Right lobe of liver (tissue), 6 donors: Measurements from ENCODE around the gene TMEM205. TPM values are rescaled to one million over a fixed set of nuclear protein-coding genes. Genes with fewer than 3 reads are reported as not detected.
A peak's percentile ranks its signal among the peaks of the same experiment; 100 is the strongest.

Experiments used
- ATAC-seq, 4 donors: fragments of 200-7000 bp; cut with Tn5 transposase; one replicate each; pipeline ENCODE4 v1.9.1; 2020; ENCODE audit warnings: mild to moderate bottlenecking in 4 of 4, moderate library complexity in 4 of 4
- DNase-seq, 3 donors: peaks; one replicate each; pipeline ENCODE4 v3.0.0-alpha.2; 2020
- H3K27ac ChIP-seq, 3 donors: fragments of 200-600 bp; one replicate each; pipeline ENCODE4 v1.8.0; 2022
- H3K27me3 ChIP-seq, 2 donors: fragments of 200-600 bp; one replicate each; pipeline ENCODE4 v1.8.0; 2022
- H3K36me3 ChIP-seq, 4 donors: fragments of 200-600 bp; sonication (generic) in 1 of 4; one replicate each; pipeline versions ENCODE4 v1.5.1 to v1.8.0; 2017 to 2022; ENCODE audit warnings: control low read depth in 1 of 4
- H3K4me1 ChIP-seq, 4 donors: fragments of 200-600 bp; sonication (generic) in 1 of 4; one replicate each; pipeline versions ENCODE4 v1.5.1 to v1.8.0; 2017 to 2022; ENCODE audit warnings: control low read depth in 1 of 4
- H3K4me3 ChIP-seq, 3 donors: fragments of 200-600 bp; one replicate each; pipeline ENCODE4 v1.8.0; 2022
- H3K9me3 ChIP-seq, 4 donors: fragments of 200-600 bp; sonication (generic) in 1 of 4; one replicate each; pipeline versions ENCODE4 v1.5.1 to v1.8.0; 2017 to 2022; ENCODE audit warnings: control low read depth in 1 of 4
- CTCF ChIP-seq, 4 donors: fragments of 200-600 bp in 3 of 4; fragments of 450-650 bp in 1 of 4; IDR thresholded peaks; one replicate each; pipeline versions ENCODE4 v1.5.1 to v1.8.0; 2016 to 2022; ENCODE audit warnings: antibody characterized with exemption in 4 of 4, mild to moderate bottlenecking in 2 of 4
- POLR2A ChIP-seq: fragments of 450-650 bp; IDR thresholded peaks from one replicate; pipeline ENCODE4 v1.6.1; 2017; ENCODE audit warnings: antibody characterized with exemption, mild to moderate bottlenecking
- WGBS: methylation state at CpG from one replicate; pipeline ENCODE4 v1.1.6; 2018; ENCODE audit warnings: low coverage, low lambda C conversion rate; ENCODE audit not compliant: insufficient coverage; ENCODE audit errors: missing lambda C conversion rate; 5-methylcytosine and 5-hydroxymethylcytosine counted together
- intact Hi-C, 2 donors: fragments of 100-400 bp; cut with DNase I; formaldehyde crosslinking; loops; one replicate each; pipeline versions ENCODE4 v1.11.2 to v1.14.1; 2022
- total RNA-seq, 6 experiments: library from RNA; depleted of rRNA in 2 of 6; stranded (reverse); fragments of >200 nt in 2 of 6; fragmentation: NEBNext Ultra II Directional in 3 of 6; extraction: Animal tissue kit (Norgen Biotek cat#: 25700) in 3 of 6; gene quantifications; one replicate each; pipeline versions ENCODE4 v1.1.0 to v1.2.4, GENCODE V29; 2016 to 2023
- donor health status: DM: no; HTN: yes; CAD: no.
- donor health status: DM: no; HTN: no; CAD: no.
- donor health status: DM: no; HTN: no; CAD: no.
- donor health status: DM: no; HTN: yes; CAD: no.
- donor health status: DM: no; HTN: yes; CAD: no.

TMEM205 gene
- total RNA-seq, 6 experiments from 2014 or later: 138 to 605 (median 165) TPM

DNA sequence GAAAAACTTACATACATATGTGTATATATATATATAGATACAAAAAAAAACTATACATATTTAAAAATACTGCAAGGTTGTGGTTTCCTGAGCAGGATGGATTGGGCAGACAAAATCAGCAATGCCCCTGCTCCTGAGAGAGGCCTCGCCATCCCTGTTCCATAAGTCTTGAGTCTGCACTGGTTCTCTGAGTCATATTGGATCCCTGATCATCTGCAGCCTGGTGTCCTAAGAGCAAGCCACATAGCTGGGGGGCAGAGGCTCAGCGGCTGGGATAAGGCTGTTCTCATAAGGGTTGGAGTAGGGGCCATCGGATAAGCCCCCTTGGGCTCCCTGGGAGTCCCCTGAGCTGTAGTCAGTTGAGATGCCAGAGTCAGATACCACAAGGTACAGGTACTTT, 31.7 kb upstream of the TMEM205 start:
- TF ChIP-seq CTCF (IDR thresholded peaks at IDR 0.05) (no peak), POLR2A (no peak)
- 88% methylated on average over 1 of the region's 3 CpGs for WGBS
- Histone ChIP-seq H3K9me3 (no peaks in the 10 kb centered on the region), H3K27ac (peak overlapping the region in 1 of 3 donors; percentile 9), H3K4me3 (no peak overlapping the region), H3K4me1 (peaks cover 0 to 34% (median 14%) of the 10 kb centered on the region in 4 donors), H3K27me3 (no peaks in the 10 kb centered on the region), H3K36me3 (no peaks in the 10 kb centered on the region)
- DNase-seq: no peak
- intact Hi-C loops: no loop called here
- ATAC-seq: no peak

DNA sequence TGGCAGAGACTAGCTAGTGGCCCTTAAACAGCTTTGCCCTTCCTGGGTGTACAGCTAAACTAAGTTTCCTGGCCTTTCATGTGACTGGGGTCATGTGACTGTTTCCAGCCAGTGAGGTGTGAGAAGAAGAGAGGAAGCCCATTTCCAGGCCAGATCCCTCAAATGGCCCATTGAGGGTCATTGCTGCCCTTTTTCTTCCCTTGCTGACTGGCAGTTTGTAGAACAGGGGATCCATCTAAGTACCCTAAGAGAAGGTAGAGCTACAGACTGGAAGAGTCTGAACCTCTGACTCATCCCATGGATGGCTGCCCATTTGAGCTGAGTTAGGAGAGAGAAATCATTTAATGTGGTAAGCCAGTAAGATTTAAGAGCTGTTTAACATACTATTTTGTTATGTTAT, 31.2 kb upstream of the TMEM205 start:
- no peaks in the 10 kb centered on the region for H3K36me3 ChIP-seq
- DNase-seq (peak in 1 of 3 donors; percentile 67), ATAC-seq (no peak)
- peaks cover 0 to 34% (median 14%) of the 10 kb centered on the region in 4 donors for H3K4me1 ChIP-seq
- no peak overlapping the region for H3K4me3 ChIP-seq
- no peaks in the 10 kb centered on the region for H3K27me3 ChIP-seq
- intact Hi-C loops: no loop called here
- TF ChIP-seq CTCF (IDR thresholded peaks at IDR 0.05): no peak
- no peak for TF ChIP-seq POLR2A
- no peaks in the 10 kb centered on the region for H3K9me3 ChIP-seq
- H3K27ac ChIP-seq: peak overlapping the region in 1 of 3 donors; percentile 9

GRCh38 chr19:11375143-11375948, 29.3 kb upstream of the TMEM205 start:
- ATAC-seq (peak; percentile 18 to 28 (median 21)), DNase-seq (peak; percentile 81 to 85 (median 84))
- H3K36me3 ChIP-seq: no peaks in the 10 kb centered on the region
- H3K27ac ChIP-seq: peak overlapping the region; percentile 68 to 93 (median 89)
- intact Hi-C loops: no loop called here
- WGBS: 0% methylated on average over 18 of the region's 27 CpGs
- TF ChIP-seq POLR2A (peak; percentile 95), CTCF (IDR thresholded peaks at IDR 0.05) (no peak)
- no peaks in the 10 kb centered on the region for H3K27me3 ChIP-seq
- peak overlapping the region; percentile 48 to 73 (median 64) for H3K4me3 ChIP-seq
- H3K9me3 ChIP-seq: no peaks in the 10 kb centered on the region
- peaks cover 0 to 26% (median 13%) of the 10 kb centered on the region in 4 donors for H3K4me1 ChIP-seq

DNA sequence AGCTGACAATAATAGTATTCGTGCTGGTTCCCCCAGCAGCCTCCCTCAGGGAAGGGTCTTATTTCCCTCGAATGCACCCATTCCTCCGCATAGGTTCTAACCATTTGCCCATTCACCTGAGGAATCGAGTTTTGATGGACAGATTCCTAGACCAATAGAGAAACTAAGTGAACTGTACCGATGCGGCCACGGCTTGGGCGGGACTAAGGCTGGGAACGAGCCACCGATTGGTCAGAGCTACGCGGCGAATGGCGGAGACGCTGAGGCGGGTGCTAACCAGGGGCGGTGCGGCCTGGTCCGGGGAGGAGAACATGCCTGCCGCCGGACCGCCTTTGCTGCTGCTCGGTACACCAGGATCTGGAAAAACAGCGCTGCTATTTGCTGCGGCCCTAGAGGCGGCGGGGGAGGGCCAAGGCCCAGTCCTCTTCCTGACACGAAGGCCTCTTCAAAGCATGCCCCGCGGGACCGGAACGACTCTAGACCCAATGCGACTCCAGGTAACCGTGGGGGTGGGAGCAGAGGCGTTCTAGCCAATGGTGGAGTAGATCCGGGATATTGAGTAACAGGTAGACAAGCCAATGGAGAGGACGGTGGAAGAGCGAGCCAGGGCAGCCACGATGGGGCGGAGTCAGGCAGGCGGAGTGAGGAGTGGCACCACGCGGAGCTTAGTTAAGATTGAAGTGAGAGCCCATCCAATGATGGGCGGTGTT, 28.5 kb upstream of the TMEM205 start, which contains the start of gene SWSAP1:
TSS of gene SWSAP1 (plus strand) at position 234 of the 710 bp plus-strand sequence. CDS start at position 249, 15 bp downstream.
- Histone ChIP-seq H3K4me3 (peak within 1 kb of the TSS; percentile 54 to 73 (median 64)), H3K27ac (peak within 1 kb of the TSS; percentile 89 to 93 (median 89)), H3K9me3 (no peaks in the 10 kb centered on the region), H3K27me3 (no peaks in the 10 kb centered on the region), H3K36me3 (no peaks in the 10 kb centered on the region), H3K4me1 (peaks cover 0 to 25% (median 11%) of the 10 kb centered on the region in 4 donors)
- DNase-seq: peak; percentile 98 to 99 (median 99)
- TF ChIP-seq POLR2A (no peak), CTCF (IDR thresholded peaks at IDR 0.05) (no peak)
- WGBS: under 1% methylated on average over 33 of the region's 44 CpGs
- peak; percentile 84 to 95 (median 92) for ATAC-seq
- intact Hi-C loops: no loop called here
